ENCODE data around the gene EGFL7.
A peak's percentile ranks its signal among the peaks of the same experiment; 100 is the strongest.

EGFL7 gene

GRCh38 chr9:136673088-136673974, 10.6 kb downstream of the EGFL7 start:
- DNase-seq (ENCODE audit: low read depth): no peak
- TF ChIP-seq CTCF (IDR thresholded peaks at IDR 0.05; ENCODE audit: low read length, missing control alignments): no peak
- no peak overlapping the region for H3K4me3 ChIP-seq (replicated peaks; ENCODE audit: low read depth, low read length)

GRCh38 chr9:136673975-136674785, 11.5 kb downstream of the EGFL7 start:
- peak; percentile 40 for DNase-seq (ENCODE audit: low read depth)
- TF ChIP-seq CTCF (IDR thresholded peaks at IDR 0.05; ENCODE audit: low read length, missing control alignments): no peak
- H3K4me3 ChIP-seq (replicated peaks; ENCODE audit: low read depth, low read length): no peak overlapping the region

GRCh38 chr9:136674786-136675349, 12.2 kb downstream of the EGFL7 start:
- TF ChIP-seq CTCF (IDR thresholded peaks at IDR 0.05; ENCODE audit: low read length, missing control alignments): no peak
- DNase-seq (ENCODE audit: low read depth): peak; percentile 38
- H3K4me3 ChIP-seq (replicated peaks; ENCODE audit: low read depth, low read length): no peak overlapping the region

GRCh38 chr9:136675477-136676296, 13.0 kb downstream of the EGFL7 start:
- no peak for TF ChIP-seq CTCF (IDR thresholded peaks at IDR 0.05; ENCODE audit: low read length, missing control alignments)
- DNase-seq (ENCODE audit: low read depth): no peak
- H3K4me3 ChIP-seq (replicated peaks; ENCODE audit: low read depth, low read length): no peak overlapping the region

- no peak overlapping the region for H3K4me3 ChIP-seq (replicated peaks; ENCODE audit: low read depth, low read length)
- DNase-seq (ENCODE audit: low read depth): no peak
- TF ChIP-seq CTCF (IDR thresholded peaks at IDR 0.05; ENCODE audit: low read length, missing control alignments): no peak
These were observed 13.6 kb downstream of the EGFL7 start for GRCh38 chr9:136676297-136676794.
